Measurements from ENCODE around the gene DDX27. TPM values are rescaled to one million over a fixed set of nuclear protein-coding genes. Genes with fewer than 3 reads are reported as not detected.
A peak's percentile ranks its signal among the peaks of the same experiment; 100 is the strongest.

The DDX27 gene
- total and polyA plus RNA-seq, 2 of the 13 experiments (the other 11 are each of a cell fraction or from before 2014, with no cell fraction given), result 42.6 to 72.8 TPM

GRCh38 chr20:49275636-49276035 lies 56.4 kb downstream of the DDX27 start:
- Histone ChIP-seq H3K4me3 (replicated peaks in 1 of 3; ENCODE audit: insufficient read depth in 1 of 3, low read depth in 2 of 3, low read length in 3 of 3) (peak overlapping the region in 2 of 3 experiments; percentile 78 to 98; a peak in 1 of 6 replicates), H3K27ac (ENCODE audit: extremely low read length, insufficient read depth, low read length) (no peak overlapping the region), H2AFZ (ENCODE audit: low read length) (no peak overlapping the region), H3K4me2 (ENCODE audit: low read depth, low read length) (peak overlapping the region; percentile 96), H3K27me3 (ENCODE audit: control insufficient read depth in 1 of 2, insufficient read depth in 2 of 2, low read length in 2 of 2) (peaks cover 0 to 4% of the 10 kb centered on the region in 2 experiments; a peak in 1 of 5 replicates), H3K9me3 (ENCODE audit: low read length) (no peaks in the 10 kb centered on the region), H4K20me1 (ENCODE audit: insufficient read depth, low read length) (peaks cover 21% of the 10 kb centered on the region), H3K79me2 (ENCODE audit: insufficient read depth, low read length) (peaks cover 60% of the 10 kb centered on the region), H3K9ac (ENCODE audit: insufficient read depth, low read depth, low read length) (peak overlapping the region; percentile 99; the same call in 1 of the 2 replicates), H3K4me1 (ENCODE audit: insufficient read depth, low read length) (peaks cover 39% of the 10 kb centered on the region), H3K36me3 (replicated peaks in 1 of 2; ENCODE audit: control insufficient read depth in 1 of 2, insufficient read depth in 2 of 2, low read length in 2 of 2) (peaks cover 23 to 43% of the 10 kb centered on the region in 2 experiments)
- in situ Hi-C loops (cut with HindIII; ENCODE audit: extremely low pct_ligation_motif_present, low pct_unique_long_range_greater_than_20kb), result no loop called here
- ChIA-PET CTCF (ENCODE audit: low intra/inter-chr PET ratio, low total read pairs) (no interaction called here), POLR2A (interaction anchor here (1.0 to 1.4 kb wide), 3 partner anchors 9 to 91 kb away, joined by 3 to 8 read pairs (median 6); no protein-coding TSS in a partner anchor)
- FAIRE-seq, result no peak
- no TSS peak for BruUV-seq (replicated peaks)
- intact Hi-C loops (cut with micrococcal nuclease; ENCODE audit: unreplicated experiment), result loop anchor here (2.0 to 5.0 kb wide), 3 partner anchors 43 to 458 kb away; partner anchors contain the start of gene STAU1
- ATAC-seq, result no peak
- no peak for DNase-seq (ENCODE audit: low spot score)
- no peak for TF ChIP-seq CC2D1A (CRISPR knock-in tag; IDR thresholded peaks at IDR 0.05)
- no peak for TF ChIP-seq CENPBD1 (CRISPR knock-in tag; IDR thresholded peaks at IDR 0.05; ENCODE audit: borderline replicate concordance, low read depth)
- TF ChIP-seq ZNF652 (CRISPR knock-in tag; IDR thresholded peaks at IDR 0.05; ENCODE audit: borderline replicate concordance, low read depth), result 0 out of 2 replicates have a peak, but pooled peaks have one; percentile 38
- TF ChIP-seq SRSF4 (IDR thresholded peaks at IDR 0.05; ENCODE audit: low read depth, low read length, poor library complexity, severe bottlenecking), result no peak
- TF ChIP-seq PHF8 (CRISPR knock-in tag; IDR thresholded peaks at IDR 0.05), result 0 out of 2 replicates have a peak, but pooled peaks have one; percentile 18
- no peak for TF ChIP-seq KDM5A (IDR thresholded peaks at IDR 0.05; ENCODE audit: borderline replicate concordance, low read length)
- TF ChIP-seq REST (IDR thresholded peaks at IDR 0.05; ENCODE audit: borderline replicate concordance in 1 of 2, low read depth in 1 of 2, low read length in 2 of 2), result no peak
- TF ChIP-seq FOSL2 (CRISPR knock-in tag; IDR thresholded peaks at IDR 0.05), result 0 out of 2 replicates have a peak, but pooled peaks have one; percentile 13
- WGBS (ENCODE audit: low lambda C conversion rate), result 82% methylated on average over 2 of the region's 2 CpGs
